Neuron (in vitro differentiated cells): ENCODE results near the gene VMAC.

ENCODE experiments used
- H2AFZ ChIP-seq: one replicate; pipeline ENCODE4 v1.6.1; 2013; ENCODE audit warnings: low read depth, mild to moderate bottlenecking, inconsistent platforms, low read length, moderate library complexity
- H3K27me3 ChIP-seq: one replicate; pipeline ENCODE4 v1.6.1; 2013; ENCODE audit warnings: low read length; ENCODE audit not compliant: insufficient read depth
- H3K36me3 ChIP-seq: one replicate; pipeline ENCODE4 v1.6.1; 2013; ENCODE audit warnings: low read length; ENCODE audit not compliant: insufficient read depth
- H3K4me1 ChIP-seq: one replicate; pipeline ENCODE4 v1.6.1; 2013; ENCODE audit warnings: low read length; ENCODE audit not compliant: insufficient read depth
- H3K4me3 ChIP-seq: 2 replicates; pipeline ENCODE4 v1.5.1; 2013; ENCODE audit warnings: mild to moderate bottlenecking, low read length, moderate library complexity
- H3K9me3 ChIP-seq: one replicate; pipeline ENCODE4 v1.6.1; 2013; ENCODE audit warnings: low read length

VMAC gene

DNA sequence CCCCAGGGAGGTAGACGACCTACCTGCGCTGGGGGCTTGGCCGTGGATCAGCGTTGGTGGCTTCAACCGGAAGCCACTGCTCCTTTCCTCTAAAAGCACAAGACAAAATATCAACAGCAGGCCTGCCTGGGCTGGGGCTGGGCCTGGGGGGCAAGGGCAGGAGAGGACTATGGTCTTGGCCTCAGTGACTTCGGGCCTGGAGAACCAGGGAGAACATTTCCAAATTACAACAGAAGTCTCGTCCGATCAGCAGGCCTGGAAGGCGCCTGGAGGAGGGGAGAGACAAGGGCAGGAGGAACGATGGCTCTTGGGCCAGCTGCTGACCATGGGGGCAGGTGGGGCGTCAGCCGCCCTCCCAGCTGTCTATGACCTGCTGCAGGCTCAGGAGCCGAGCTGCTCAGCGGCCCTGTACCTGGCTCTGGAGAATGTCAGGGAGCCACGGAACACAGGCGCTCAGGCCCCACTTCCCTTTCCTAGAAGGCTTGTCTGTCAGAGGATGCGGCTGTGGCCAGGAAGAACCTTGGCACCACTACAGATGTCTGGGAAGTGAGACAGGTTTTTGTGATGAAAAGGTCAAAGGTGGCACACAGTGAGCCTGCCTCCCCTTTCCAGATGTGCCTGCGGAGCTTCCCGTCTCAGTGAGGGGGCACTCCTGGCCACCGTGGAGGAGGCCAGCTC lies 28.9 kb downstream of the VMAC start:
- H3K9me3 ChIP-seq: no peaks in the 10 kb centered on the region
- peaks cover 61% of the 10 kb centered on the region for H3K36me3 ChIP-seq

DNA sequence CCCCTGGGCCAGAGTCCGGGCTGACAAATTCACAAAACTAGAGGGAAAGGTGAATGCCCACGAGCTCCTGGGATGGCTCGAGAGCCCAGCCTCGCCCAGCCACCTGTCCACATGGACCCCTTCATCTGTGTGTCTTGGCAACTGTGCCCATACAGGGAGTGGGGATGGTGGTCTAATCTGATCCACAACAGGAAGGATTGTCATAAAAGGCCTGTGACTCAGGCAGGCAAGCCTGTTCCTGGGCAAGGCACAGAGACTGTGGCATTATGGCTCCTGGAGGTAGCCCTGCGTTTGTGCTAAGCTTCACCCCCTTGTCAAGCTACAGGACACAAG lies 29.4 kb downstream of the VMAC start:
- H3K4me1 ChIP-seq: no peaks in the 10 kb centered on the region
- no peaks in the 10 kb centered on the region for H3K27me3 ChIP-seq
- peaks cover 59% of the 10 kb centered on the region for H3K36me3 ChIP-seq
- H3K4me3 ChIP-seq: no peak overlapping the region
- H3K9me3 ChIP-seq: no peaks in the 10 kb centered on the region
- no peak overlapping the region for H2AFZ ChIP-seq

More for the DNA sequence above, 28.9 kb downstream of the VMAC start:
- Histone ChIP-seq H3K27me3 (no peaks in the 10 kb centered on the region), H3K4me1 (no peaks in the 10 kb centered on the region), H2AFZ (no peak overlapping the region), H3K4me3 (no peak overlapping the region)

DNA sequence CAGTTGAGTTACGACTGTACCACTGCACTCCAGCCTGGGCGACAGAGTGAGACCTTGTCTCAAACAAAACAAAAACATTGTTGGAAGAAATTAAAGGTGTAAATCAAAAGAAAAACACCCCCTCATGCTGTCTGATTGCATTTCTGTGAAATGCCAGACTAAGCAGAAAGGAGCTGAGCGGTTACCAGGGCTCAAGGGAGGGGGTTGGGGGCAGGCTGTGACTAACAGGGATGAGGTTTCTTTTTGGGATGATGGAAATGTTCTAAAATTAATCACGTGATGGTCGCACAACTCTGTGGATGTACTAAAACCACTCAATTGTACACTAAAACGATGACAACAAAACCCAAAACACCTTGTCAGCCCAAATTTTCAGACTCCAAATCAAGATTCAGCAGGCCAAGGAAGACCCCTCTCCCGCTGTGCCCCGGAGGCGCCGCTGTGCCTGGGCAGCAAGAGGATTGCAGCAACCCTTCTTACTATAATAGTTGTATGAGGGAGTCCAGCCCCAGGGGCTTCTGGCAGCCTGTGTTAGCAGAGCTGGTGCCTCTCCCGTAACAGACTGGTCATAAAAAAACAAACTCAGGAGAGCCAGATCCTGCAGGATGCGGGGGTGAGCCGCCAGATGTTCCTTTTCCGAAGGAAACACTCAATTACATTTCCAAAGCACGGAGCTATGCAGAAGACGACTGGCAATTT lies 30.3 kb downstream of the VMAC start:
- Histone ChIP-seq H3K27me3 (no peaks in the 10 kb centered on the region), H3K4me3 (no peak overlapping the region), H2AFZ (no peak overlapping the region), H3K9me3 (no peaks in the 10 kb centered on the region), H3K4me1 (no peaks in the 10 kb centered on the region), H3K36me3 (peaks cover 56% of the 10 kb centered on the region)

DNA sequence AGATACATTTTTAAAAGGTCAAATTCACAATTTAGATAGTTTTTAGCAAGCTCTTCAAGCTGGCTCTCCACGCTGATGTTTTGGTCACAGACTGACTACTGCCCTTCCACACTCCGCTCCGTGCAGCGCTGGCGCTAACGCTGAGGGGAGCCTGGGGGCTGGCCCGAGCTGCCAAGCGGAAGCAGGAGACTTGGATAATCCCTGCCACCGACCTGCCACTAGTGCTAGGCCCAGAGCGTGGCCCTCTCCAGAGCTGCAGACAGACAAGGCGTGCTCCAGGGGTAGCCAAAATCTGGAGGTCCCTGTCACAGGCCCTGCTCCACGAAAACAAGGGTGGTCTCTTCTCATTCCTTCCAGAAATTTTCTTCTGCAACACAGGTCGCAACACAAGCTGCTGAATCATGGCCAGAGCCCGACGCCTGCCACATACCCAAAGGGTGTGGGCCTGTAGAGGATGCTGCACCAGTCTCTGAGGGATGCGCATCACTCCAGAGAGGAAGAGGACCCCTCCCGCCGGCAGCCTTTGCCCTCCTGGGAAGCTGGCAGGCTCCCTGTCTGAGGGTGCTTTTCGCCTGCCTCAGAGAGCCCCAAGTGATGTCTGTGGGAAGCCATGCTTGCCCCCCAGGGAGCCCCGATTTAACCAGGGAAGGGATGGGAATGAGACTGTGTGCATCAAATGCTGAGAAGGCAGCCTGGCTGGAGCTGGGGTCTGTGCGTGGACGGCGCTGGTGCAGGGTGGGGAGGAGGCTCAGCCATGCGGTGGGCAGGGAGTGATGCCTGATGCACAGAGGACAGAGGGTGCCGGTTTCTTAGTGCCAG lies 31.0 kb downstream of the VMAC start:
- no peaks in the 10 kb centered on the region for H3K27me3 ChIP-seq
- peaks cover 55% of the 10 kb centered on the region for H3K36me3 ChIP-seq
- H3K9me3 ChIP-seq: no peaks in the 10 kb centered on the region
- H3K4me3 ChIP-seq: no peak overlapping the region
- H3K4me1 ChIP-seq: no peaks in the 10 kb centered on the region
- H2AFZ ChIP-seq: no peak overlapping the region

DNA sequence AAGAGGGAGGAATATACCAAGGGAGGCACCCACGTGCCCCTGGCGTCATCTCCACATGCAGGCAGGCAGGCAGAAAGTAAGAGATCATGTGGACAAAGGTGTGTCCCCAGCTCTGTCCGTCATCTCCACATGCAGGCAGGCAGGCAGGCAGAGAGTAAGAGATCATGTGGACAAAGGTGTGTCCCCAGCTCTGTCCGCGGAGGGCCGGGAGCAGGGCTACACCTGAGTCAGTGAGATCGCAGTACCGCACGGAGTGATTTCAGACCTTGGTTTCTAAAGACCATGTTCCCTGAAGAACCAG lies 31.6 kb downstream of the VMAC start:
- Histone ChIP-seq H3K4me3 (no peak overlapping the region), H3K9me3 (no peaks in the 10 kb centered on the region), H3K36me3 (peaks cover 55% of the 10 kb centered on the region), H3K4me1 (no peaks in the 10 kb centered on the region), H2AFZ (no peak overlapping the region), H3K27me3 (no peaks in the 10 kb centered on the region)

DNA sequence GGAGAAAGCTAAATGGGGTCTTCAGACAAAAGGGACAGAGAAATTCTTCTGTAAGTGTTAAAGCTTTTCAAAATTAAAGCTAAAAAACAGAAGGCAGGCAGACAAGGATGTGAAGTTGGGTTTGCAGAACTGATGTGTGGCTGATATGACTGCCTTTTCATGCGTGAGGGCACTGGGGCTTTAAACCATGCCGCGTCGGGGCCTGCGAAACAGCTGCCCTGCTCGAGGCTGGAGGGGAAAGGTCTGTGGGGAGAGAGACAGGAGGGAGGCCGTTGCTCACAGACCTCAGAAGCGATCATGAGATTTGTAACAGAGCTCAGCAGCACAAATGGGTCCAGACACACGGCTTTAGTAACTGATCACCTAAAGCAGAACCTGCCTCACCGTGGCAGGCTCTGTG lies 32.9 kb downstream of the VMAC start:
- peaks cover 53% of the 10 kb centered on the region for H3K36me3 ChIP-seq
- no peaks in the 10 kb centered on the region for H3K27me3 ChIP-seq
- no peaks in the 10 kb centered on the region for H3K9me3 ChIP-seq
- H3K4me1 ChIP-seq: peaks cover 3% of the 10 kb centered on the region
- no peak overlapping the region for H3K4me3 ChIP-seq
- H2AFZ ChIP-seq: no peak overlapping the region

DNA sequence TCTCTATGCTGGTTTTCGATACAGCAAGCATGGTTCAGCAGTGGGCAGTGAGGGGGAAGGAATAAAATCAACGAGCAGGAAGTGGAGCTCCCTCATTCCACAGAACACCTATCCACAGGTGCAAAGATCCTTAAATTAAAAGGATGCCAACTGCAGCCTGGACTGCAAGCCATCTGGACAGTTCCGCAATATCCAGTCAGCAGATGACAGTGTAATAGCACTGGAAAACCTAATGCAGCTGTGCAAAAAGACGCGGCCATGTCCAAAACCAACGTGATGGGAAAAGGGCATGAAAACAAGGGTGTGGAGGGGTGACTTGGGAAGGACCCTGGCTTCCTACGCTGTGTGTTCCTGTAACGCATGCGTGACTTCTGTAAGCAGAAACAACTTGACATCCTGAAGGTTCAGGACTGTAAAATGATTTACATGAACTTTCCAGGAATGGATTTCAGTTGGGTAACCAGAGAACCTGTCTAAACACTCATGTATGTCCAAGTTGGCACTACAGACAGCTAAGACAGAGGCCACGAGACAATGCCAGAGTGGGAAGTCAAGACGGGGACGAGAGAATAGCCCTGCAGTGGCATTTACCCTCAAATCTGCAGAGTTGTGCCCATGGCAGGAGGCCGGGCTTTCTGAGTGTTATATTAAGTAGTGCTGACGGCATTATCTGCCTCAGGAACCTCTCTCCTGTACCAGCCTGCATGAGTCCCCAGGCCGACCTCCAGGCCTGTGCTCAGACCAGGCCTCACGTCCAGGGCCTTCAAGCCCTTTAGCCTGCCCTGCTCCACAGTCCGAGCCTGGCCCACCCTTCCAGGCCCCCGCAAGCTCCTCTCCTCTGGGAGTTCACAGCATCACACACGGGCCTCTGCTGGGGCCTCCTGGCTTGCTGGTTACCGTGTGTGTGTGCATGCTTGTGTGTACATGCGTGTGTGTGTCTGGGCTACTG lies 35.9 kb downstream of the VMAC start:
- Histone ChIP-seq H3K4me1 (peaks cover 3% of the 10 kb centered on the region), H3K9me3 (no peaks in the 10 kb centered on the region), H2AFZ (no peak overlapping the region), H3K27me3 (no peaks in the 10 kb centered on the region), H3K36me3 (peaks cover 47% of the 10 kb centered on the region), H3K4me3 (no peak overlapping the region)

DNA sequence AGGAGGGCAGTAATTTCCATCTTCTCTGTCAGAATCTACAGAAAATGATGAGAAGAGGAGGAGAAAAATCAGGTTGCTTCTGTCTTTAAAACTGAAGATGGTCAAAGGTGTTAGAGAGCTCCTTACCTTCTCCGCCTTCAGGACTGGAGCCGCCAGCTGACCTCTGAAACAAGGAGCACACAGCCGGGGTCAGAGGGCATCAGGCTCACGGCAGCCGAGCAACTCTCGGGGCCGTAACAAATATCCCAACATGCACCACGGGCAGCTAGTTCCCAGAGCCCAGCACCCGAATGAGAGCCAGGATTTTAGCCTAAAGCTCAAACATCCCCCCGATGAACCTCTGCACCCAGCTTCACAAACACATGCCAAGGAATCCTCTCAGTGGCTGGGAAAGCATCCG lies 37.0 kb downstream of the VMAC start:
- peaks cover 41% of the 10 kb centered on the region for H3K36me3 ChIP-seq
- H3K9me3 ChIP-seq: no peaks in the 10 kb centered on the region
- H3K27me3 ChIP-seq: no peaks in the 10 kb centered on the region
- no peak overlapping the region for H3K4me3 ChIP-seq
- H3K4me1 ChIP-seq: peaks cover 3% of the 10 kb centered on the region
- no peak overlapping the region for H2AFZ ChIP-seq

DNA sequence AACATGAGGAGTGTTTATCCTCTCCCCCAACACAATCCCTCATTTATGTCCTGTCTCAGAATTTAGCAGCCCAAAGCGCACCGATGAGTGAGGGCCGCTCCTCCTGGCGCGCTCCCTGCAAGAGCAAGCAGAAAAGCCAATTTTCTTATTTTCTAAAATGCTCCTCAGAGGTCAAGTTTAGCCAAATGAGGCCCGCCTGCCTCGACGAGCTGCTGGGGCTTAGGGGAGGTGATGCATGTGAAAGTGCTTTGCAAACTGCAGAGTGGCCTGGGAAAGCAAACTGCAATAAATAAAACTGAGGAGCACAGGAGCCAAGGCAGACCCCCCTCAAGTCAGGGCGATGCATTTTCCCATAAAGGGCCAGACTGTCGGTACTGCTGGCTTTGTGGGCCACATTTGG lies 38.4 kb downstream of the VMAC start:
- Histone ChIP-seq H2AFZ (no peak overlapping the region), H3K9me3 (no peaks in the 10 kb centered on the region), H3K4me1 (peaks cover 3% of the 10 kb centered on the region), H3K4me3 (no peak overlapping the region), H3K27me3 (no peaks in the 10 kb centered on the region), H3K36me3 (peaks cover 30% of the 10 kb centered on the region)

DNA sequence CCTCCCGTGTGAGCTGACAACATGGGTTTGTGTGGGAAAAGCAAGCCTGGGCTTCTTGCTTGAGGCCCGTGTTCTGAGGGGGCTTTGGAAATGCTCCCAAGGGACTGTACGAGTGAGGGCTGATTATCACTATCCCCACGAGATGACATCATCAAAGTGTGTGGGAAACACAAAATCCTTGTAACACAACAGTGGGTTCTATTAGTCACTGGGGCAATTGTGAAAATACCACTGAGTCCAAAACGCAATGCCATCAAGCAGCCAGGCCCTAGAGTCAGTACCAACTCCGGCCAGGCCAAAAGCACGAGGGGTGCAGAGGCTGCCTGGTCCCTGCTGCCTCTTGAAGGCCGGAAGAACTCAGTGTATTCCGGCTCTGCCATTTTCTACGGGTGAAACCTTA lies 39.0 kb downstream of the VMAC start:
- H3K36me3 ChIP-seq: peaks cover 29% of the 10 kb centered on the region
- no peak overlapping the region for H2AFZ ChIP-seq
- H3K4me1 ChIP-seq: peaks cover 3% of the 10 kb centered on the region
- H3K27me3 ChIP-seq: no peaks in the 10 kb centered on the region
- H3K4me3 ChIP-seq: no peak overlapping the region
- no peaks in the 10 kb centered on the region for H3K9me3 ChIP-seq

DNA sequence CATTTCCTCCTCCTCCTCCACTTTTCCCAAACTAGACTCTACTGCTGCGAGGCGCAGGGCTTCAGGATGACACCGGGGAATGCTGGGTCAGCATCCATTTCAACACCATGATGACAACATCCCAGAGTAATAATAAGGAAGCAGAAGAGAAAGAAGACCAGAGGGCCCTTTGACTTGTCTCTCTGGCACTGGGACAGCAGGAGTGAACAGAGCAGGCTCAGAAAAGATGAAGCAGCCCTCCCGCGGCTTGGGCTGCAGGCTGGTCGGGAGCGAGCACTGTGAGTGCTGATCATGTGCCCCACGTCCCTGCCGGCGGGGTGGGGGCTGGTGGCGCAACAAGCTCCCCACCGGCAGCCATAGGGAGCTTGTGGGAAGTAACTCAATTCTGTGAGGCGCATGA lies 42.8 kb downstream of the VMAC start:
- Histone ChIP-seq H3K36me3 (peaks cover 4% of the 10 kb centered on the region), H3K4me1 (peaks cover 24% of the 10 kb centered on the region), H3K27me3 (no peaks in the 10 kb centered on the region), H3K4me3 (no peak overlapping the region), H2AFZ (no peak overlapping the region), H3K9me3 (no peaks in the 10 kb centered on the region)

DNA sequence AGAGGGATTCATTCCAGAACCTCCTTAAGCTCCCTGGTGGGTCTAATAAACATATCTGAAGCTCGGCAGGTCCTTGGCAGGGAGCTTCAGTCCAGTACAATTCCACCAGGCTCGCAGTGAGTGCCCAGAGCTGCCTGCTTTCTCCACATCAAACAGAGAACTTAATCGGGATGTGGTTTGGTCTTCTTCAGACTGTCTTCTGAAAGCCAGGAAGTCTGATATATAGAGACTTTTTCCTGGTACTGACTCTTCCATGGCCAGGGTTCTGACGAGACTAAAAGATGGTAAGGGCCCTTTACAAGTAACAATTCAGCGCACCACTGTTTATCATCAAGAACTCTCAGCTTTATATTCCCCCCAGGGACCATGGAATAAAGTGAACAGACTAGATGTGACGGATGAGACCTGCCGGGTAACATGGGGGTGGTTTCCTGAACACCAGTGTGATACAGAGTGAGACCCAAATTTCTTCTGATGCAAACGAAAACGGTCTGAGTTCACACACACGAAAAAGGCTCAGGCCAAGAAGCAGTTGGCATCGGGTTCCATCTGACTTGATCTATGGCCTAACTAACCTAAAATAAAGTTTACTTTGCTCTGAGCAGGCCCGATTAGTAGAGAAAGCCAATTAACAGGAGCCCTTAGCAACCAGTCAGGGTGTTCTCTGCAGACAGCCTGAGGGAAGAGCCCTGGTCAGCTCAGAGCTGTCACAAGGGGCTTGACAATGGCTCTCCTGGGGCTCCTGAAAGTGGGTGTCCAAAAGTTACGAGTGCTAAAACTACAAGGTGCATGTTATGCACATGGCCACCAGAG lies 44.3 kb downstream of the VMAC start:
- Histone ChIP-seq H3K27me3 (no peaks in the 10 kb centered on the region), H3K4me1 (peaks cover 40% of the 10 kb centered on the region), H2AFZ (no peak overlapping the region), H3K36me3 (peaks cover 4% of the 10 kb centered on the region), H3K9me3 (no peaks in the 10 kb centered on the region), H3K4me3 (no peak overlapping the region)
